HG03066 (cell line): ENCODE measurements around the gene PGAP1.

Experiments
- ATAC-seq: cut with Tn5 transposase; IDR thresholded peaks from one replicate; pipeline ENCODE4 v1.9.1; 2021; ENCODE audit warnings: low read depth; ENCODE audit not compliant: unreplicated experiment

Gene PGAP1

GRCh38 chr2:196899976-196900375, 26.5 kb downstream of the PGAP1 start:
- no peak for ATAC-seq

- ATAC-seq, result no peak
Measured at GRCh38 chr2:196891136-196891535, 35.4 kb downstream of the PGAP1 start.

- ATAC-seq, result no peak
Measured at GRCh38 chr2:196887431-196887830, 39.1 kb downstream of the PGAP1 start.

- no peak for ATAC-seq
Measured at GRCh38 chr2:196884368-196884767, 42.1 kb downstream of the PGAP1 start.

GRCh38 chr2:196876364-196876763, 50.1 kb downstream of the PGAP1 start:
- no peak for ATAC-seq

- no peak for ATAC-seq
Measured at GRCh38 chr2:196875414-196875813, 51.1 kb downstream of the PGAP1 start.

GRCh38 chr2:196873511-196873910, 53.0 kb downstream of the PGAP1 start:
- no peak for ATAC-seq

GRCh38 chr2:196854629-196855028, 71.9 kb downstream of the PGAP1 start:
- no peak for ATAC-seq

- ATAC-seq, result no peak
Measured at GRCh38 chr2:196853301-196854087, 73.0 kb downstream of the PGAP1 start.

- no peak for ATAC-seq
Measured at GRCh38 chr2:196851088-196851487, 75.4 kb downstream of the PGAP1 start.

GRCh38 chr2:196849895-196850294, 76.6 kb downstream of the PGAP1 start:
- ATAC-seq, result no peak

- ATAC-seq, result no peak
Measured at GRCh38 chr2:196846295-196846694, 80.2 kb downstream of the PGAP1 start.

GRCh38 chr2:196845371-196845770, 81.1 kb downstream of the PGAP1 start:
- no peak for ATAC-seq

- no peak for ATAC-seq
Measured at GRCh38 chr2:196840171-196840570, 86.3 kb downstream of the PGAP1 start.

- no peak for ATAC-seq
Measured at GRCh38 chr2:196839574-196839973, 86.9 kb downstream of the PGAP1 start.

GRCh38 chr2:196836440-196836839, 90.1 kb downstream of the PGAP1 start:
- no peak for ATAC-seq

GRCh38 chr2:196830701-196831100, 95.8 kb downstream of the PGAP1 start:
- no peak for ATAC-seq

GRCh38 chr2:196827356-196827755, 99.2 kb downstream of the PGAP1 start:
- no peak for ATAC-seq

- ATAC-seq, result no peak
Measured at GRCh38 chr2:196823750-196824522, 102.6 kb downstream of the PGAP1 start.

GRCh38 chr2:196821195-196821594, 105.3 kb downstream of the PGAP1 start:
- ATAC-seq, result no peak

- ATAC-seq, result no peak
Measured at GRCh38 chr2:196809260-196809659, 117.2 kb downstream of the PGAP1 start, which contains the start of gene C2orf66. C2orf66 (minus strand) TSS chr2:196809355; CDS start chr2:196809336, 19 bp downstream.
